ENCODE measurements around the gene HDAC9.

GRCh38 chr7:18843979-18844378, 348.4 kb downstream of the HDAC9 start:
- TF ChIP-seq EP300 (IDR thresholded peaks at IDR 0.05; ENCODE audit: borderline replicate concordance in 1 of 2, low read depth in 1 of 2, low read length in 1 of 2) (peak in 1 of 2 experiments; percentile 84; a peak in 2 of 4 replicates), YY1 (IDR thresholded peaks at IDR 0.05; ENCODE audit: low read depth) (no peak), IRF3 (IDR thresholded peaks at IDR 0.05; ENCODE audit: low read depth, low read length) (no peak), CTCF (IDR thresholded peaks at IDR 0.05) (no peak), ZBTB33 (IDR thresholded peaks at IDR 0.05; ENCODE audit: borderline replicate concordance, low read depth) (no peak), REST (IDR thresholded peaks at IDR 0.05; ENCODE audit: low read depth, low read length) (no peak)

Measured in SK-N-SH (cell line).